IMR-90 (cell line): Measurements from ENCODE around the gene RNF180. TPM values are rescaled to one million over a fixed set of nuclear protein-coding genes. Genes with fewer than 3 reads are reported as not detected.

ENCODE experiments used
- ATAC-seq: fragments of 200-7000 bp; cut with Tn5 transposase; 2 replicates; pipeline ENCODE4 v1.9.1; 2020; ENCODE audit warnings: low read depth, mild to moderate bottlenecking, moderate library complexity
- BruUV-seq: library from RNA; stranded (reverse); fragments of 400-500 nt; replicated peaks from 2 replicates; lab custom pipeline; 2021; lab: Mats Ljungman, UMichigan
- CTCF ChIA-PET: fragments of 300-600 bp; formaldehyde crosslinking; extraction: SDS; loops from one replicate; lab custom pipeline; 2021; ENCODE audit warnings: antibody characterized with exemption; lab: Yijun Ruan, JAX
- POLR2A ChIA-PET: fragments of 300-600 bp; sonication (Branson Sonifier 250); formaldehyde crosslinking; loops from one replicate; lab custom pipeline; 2022; ENCODE audit warnings: antibody characterized with exemption; ENCODE audit not compliant: unreplicated experiment; lab: Charles Lee
- DNase-seq: peaks from one replicate; pipeline ENCODE4 v3.0.0; 2013
- H2AFZ ChIP-seq: replicated peaks from 2 replicates; pipeline ENCODE3; 2013; ENCODE audit warnings: low read length, mild to moderate bottlenecking; ENCODE audit not compliant: poor library complexity
- H2AK5ac ChIP-seq: 2 replicates; pipeline ENCODE4 v1.6.1; 2013; ENCODE audit warnings: low read depth, low read length, inconsistent platforms
- H2AK9ac ChIP-seq: replicated peaks from 2 replicates; pipeline ENCODE3; 2013; ENCODE audit warnings: mild to moderate bottlenecking, low read depth, low read length, moderate library complexity; ENCODE audit not compliant: poor library complexity
- H2BK120ac ChIP-seq: 2 replicates; pipeline ENCODE4 v1.6.1; 2013; ENCODE audit warnings: low read depth, low read length, inconsistent platforms
- H2BK15ac ChIP-seq: 3 replicates; pipeline ENCODE4 v1.6.1; 2013; ENCODE audit warnings: low read depth, low read length, inconsistent platforms
- H2BK20ac ChIP-seq: 2 replicates; pipeline ENCODE4 v1.6.1; 2013; ENCODE audit warnings: low read depth, mild to moderate bottlenecking, inconsistent platforms, low read length, moderate library complexity
- H2BK5ac ChIP-seq: 2 replicates; pipeline ENCODE4 v1.6.1; 2013; ENCODE audit warnings: mild to moderate bottlenecking, low read depth, low read length, inconsistent platforms; ENCODE audit not compliant: poor library complexity, severe bottlenecking
- H3K14ac ChIP-seq: replicated peaks from 2 replicates; pipeline ENCODE4 v1.6.1; 2013; ENCODE audit warnings: low read depth, low read length, inconsistent platforms
- H3K18ac ChIP-seq: 2 replicates; pipeline ENCODE4 v1.6.1; 2013; ENCODE audit warnings: low read depth, low read length, control low read depth
- H3K23ac ChIP-seq: 2 replicates; pipeline ENCODE4 v1.6.1; 2013; ENCODE audit warnings: low read depth, low read length, inconsistent platforms
- H3K27ac ChIP-seq: 2 replicates; pipeline ENCODE4 v1.5.1; 2013; ENCODE audit warnings: mild to moderate bottlenecking, control low read depth, low read length; ENCODE audit not compliant: insufficient read depth
- H3K27me3 ChIP-seq: 2 replicates; pipeline ENCODE4 v1.6.1; 2013; ENCODE audit warnings: low read length; ENCODE audit not compliant: control insufficient read depth, insufficient read depth
- H3K36me3 ChIP-seq: 2 replicates; pipeline ENCODE4 v1.6.1; 2013; ENCODE audit warnings: low read length, mixed read lengths; ENCODE audit not compliant: control insufficient read depth, insufficient read depth
- H3K4ac ChIP-seq: 2 replicates; pipeline ENCODE4 v1.6.1; 2013; ENCODE audit warnings: low read depth, low read length, inconsistent platforms
- H3K4me1 ChIP-seq: 2 replicates; pipeline ENCODE4 v1.6.1; 2013; ENCODE audit warnings: low read length, mixed read lengths; ENCODE audit not compliant: control insufficient read depth, insufficient read depth
- H3K4me2 ChIP-seq: 2 replicates; pipeline ENCODE4 v1.6.1; 2013; ENCODE audit warnings: low read depth, mild to moderate bottlenecking, control low read depth, low read length, moderate library complexity
- H3K4me3 ChIP-seq: 2 replicates; pipeline ENCODE4 v1.5.1; 2013; ENCODE audit warnings: low read depth, mild to moderate bottlenecking, control low read depth, low read length, moderate library complexity; ENCODE audit not compliant: insufficient read depth
- H3K56ac ChIP-seq: 2 replicates; pipeline ENCODE4 v1.6.1; 2013; ENCODE audit warnings: low read length, inconsistent platforms; ENCODE audit not compliant: insufficient read depth; ENCODE audit errors: extremely low read depth
- H3K79me1 ChIP-seq, 2 experiments: 2 replicates each; pipeline ENCODE4 v1.6.1; 2013; ENCODE audit warnings: low read length in 2 of 2, inconsistent platforms in 1 of 2, low read depth in 1 of 2
- H3K9ac ChIP-seq: 2 replicates; pipeline ENCODE4 v1.6.1; 2013; ENCODE audit warnings: low read depth, low read length, control low read depth
- H3K9me1 ChIP-seq: 2 replicates; pipeline ENCODE4 v1.6.1; 2013; ENCODE audit warnings: low read length, inconsistent platforms; ENCODE audit not compliant: insufficient read depth
- H3K9me3 ChIP-seq: 2 replicates; pipeline ENCODE4 v1.6.1; 2013; ENCODE audit warnings: low read length; ENCODE audit not compliant: control insufficient read depth, insufficient read depth
- H4K20me1 ChIP-seq: 2 replicates; pipeline ENCODE4 v1.6.1; 2013; ENCODE audit warnings: low read length, inconsistent platforms; ENCODE audit not compliant: insufficient read depth
- H4K5ac ChIP-seq: 2 replicates; pipeline ENCODE4 v1.6.1; 2013; ENCODE audit warnings: mild to moderate bottlenecking, low read depth, low read length, control low read depth
- H4K8ac ChIP-seq, 2 experiments: 2 replicates each; pipeline ENCODE4 v1.6.1; 2013; ENCODE audit warnings: low read depth in 2 of 2, low read length in 2 of 2, control low read depth in 1 of 2, inconsistent platforms in 1 of 2
- H4K91ac ChIP-seq: 2 replicates; pipeline ENCODE4 v1.6.1; 2013; ENCODE audit warnings: low read depth, low read length, inconsistent platforms; ENCODE audit not compliant: insufficient read depth
- BHLHE40 ChIP-seq: fragments of 150-350 bp; IDR thresholded peaks from 2 replicates; pipeline ENCODE4 v1.6.1; 2016; ENCODE audit warnings: mild to moderate bottlenecking, low read depth, low read length
- CEBPB ChIP-seq: IDR thresholded peaks from 2 replicates; pipeline ENCODE4 v1.6.1; 2012; ENCODE audit warnings: low read depth, low read length, improper control_type of control experiment
- FOS ChIP-seq: fragments of 150-350 bp; IDR thresholded peaks from 2 replicates; pipeline ENCODE4 v1.6.1; 2016; ENCODE audit warnings: low read depth, low read length
- MAFK ChIP-seq: IDR thresholded peaks from 2 replicates; pipeline ENCODE4 v1.6.1; 2012; ENCODE audit warnings: low read depth, low read length, improper control_type of control experiment
- RCOR1 ChIP-seq: IDR thresholded peaks from 2 replicates; pipeline ENCODE4 v1.6.1; 2012; ENCODE audit warnings: mild to moderate bottlenecking, low read length, improper control_type of control experiment; ENCODE audit not compliant: insufficient replicate concordance
- RFX5 ChIP-seq: IDR thresholded peaks from 2 replicates; pipeline ENCODE4 v1.8.0; 2012; ENCODE audit warnings: low read depth, mild to moderate bottlenecking, low read length, moderate library complexity
- WGBS, 2 experiments: methylation state at CpG; one replicate each; pipeline versions ENCODE4 v1.1.5 to v1.1.7; 2013; ENCODE audit warnings: missing lambda C conversion rate in 2 of 2; ENCODE audit not compliant: insufficient read length in 1 of 2; ENCODE audit errors: extremely low coverage in 2 of 2; 5-methylcytosine and 5-hydroxymethylcytosine counted together
- dilution Hi-C: fragments of 300-500 bp; cut with HindIII; formaldehyde crosslinking; loops from one replicate; pipeline ENCODE4 v1.14.3; 2018; ENCODE audit warnings: low sequenced_read_pairs; ENCODE audit not compliant: unreplicated experiment
- in situ Hi-C: fragments of 300-500 bp; cut with MboI; formaldehyde crosslinking; loops from 3 replicates; pipeline ENCODE4 v1.14.3; 2019; ENCODE audit warnings: low sequenced_read_pairs, inconsistent platforms, mixed read lengths
- intact Hi-C: fragments of 100-400 bp; cut with micrococcal nuclease; formaldehyde crosslinking; loops from 2 replicates; pipeline ENCODE4 v1.10.0; 2022
- polyA plus RNA-seq, 3 experiments: library from polyadenylated mRNA; depleted of rRNA; stranded (reverse); fragments of >200 nt; gene quantifications; 2 replicates each; pipeline ENCODE4 v1.2.3, GENCODE V29; 2012; ENCODE audit warnings: low replicate concordance in 1 of 3
- total RNA-seq: library from RNA; depleted of rRNA; stranded (reverse); fragments of >200 nt; gene quantifications from 2 replicates; pipeline ENCODE4 v1.2.3, GENCODE V29; 2012
- TF ChIP-seq, protein P1 (sequence below): conservative IDR thresholded peaks from 2 replicates; pipeline ENCODE4 v1.5.1; 2012; ENCODE audit warnings: mild to moderate bottlenecking, low read depth, low read length, improper control_type of control experiment

RNF180 gene
- total and polyA plus RNA-seq, 2 of the 4 experiments (the other 2 are of a cell fraction) = 0.02 to 0.36 TPM

DNA sequence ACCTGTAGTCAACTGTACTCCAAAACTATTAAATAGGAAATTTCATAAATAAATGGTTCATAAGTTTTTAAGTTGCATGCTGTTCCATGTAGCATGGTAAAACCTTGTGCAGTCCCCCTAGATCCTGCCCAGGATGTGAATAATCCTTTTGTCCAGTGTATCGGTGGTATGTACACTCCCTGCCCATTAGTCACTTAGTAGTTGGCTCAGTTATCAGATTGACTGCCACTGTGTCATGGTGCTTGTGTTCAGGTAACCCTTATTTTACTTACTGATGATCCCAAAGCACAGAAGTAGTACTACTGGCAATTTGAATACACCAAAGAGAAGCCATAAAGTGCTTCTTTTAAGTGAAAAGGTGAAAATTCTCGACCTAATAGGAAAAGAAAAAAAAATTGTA is 134.2 kb downstream of the RNF180 start:
- no peak overlapping the region for H2AFZ ChIP-seq
- no peak overlapping the region for H2AK5ac ChIP-seq
- no peak overlapping the region for H3K27ac ChIP-seq
- dilution Hi-C loops = no loop called here
- no peak for ATAC-seq
- no peak overlapping the region for H3K23ac ChIP-seq
- ChIA-PET POLR2A (no interaction called here), CTCF (no interaction called here)
- no peak overlapping the region for H3K4me3 ChIP-seq
- no peak overlapping the region for H2BK15ac ChIP-seq
- H2AK9ac ChIP-seq = no peak overlapping the region
- no peaks in the 10 kb centered on the region for H3K27me3 ChIP-seq
- H2BK20ac ChIP-seq = no peak overlapping the region
- H2BK120ac ChIP-seq = no peak overlapping the region
- H4K20me1 ChIP-seq = no peaks in the 10 kb centered on the region
- H4K8ac ChIP-seq = no peak overlapping the region
- no peak overlapping the region for H2BK5ac ChIP-seq
- H3K4me2 ChIP-seq = no peak overlapping the region
- in situ Hi-C loops = no loop called here
- H3K4ac ChIP-seq = no peak overlapping the region
- no peaks in the 10 kb centered on the region for H3K36me3 ChIP-seq
- DNase-seq = no peak
- no peak overlapping the region for H4K91ac ChIP-seq
- no peaks in the 10 kb centered on the region for H3K9me3 ChIP-seq
- H3K9me1 ChIP-seq = no peaks in the 10 kb centered on the region
- H3K4me1 ChIP-seq = no peaks in the 10 kb centered on the region
- H3K56ac ChIP-seq = no peak overlapping the region
- WGBS, 2 experiments = no CpG with 5 or more reads among the region's 2 CpGs
- H3K9ac ChIP-seq = no peak overlapping the region
- no peak overlapping the region for H4K5ac ChIP-seq
- H3K14ac ChIP-seq = no peak overlapping the region
- no peak for TF ChIP-seq CEBPB
- no peak for TF ChIP-seq MAFK
- TF ChIP-seq BHLHE40 = no peak
- TF ChIP-seq FOS = no peak
- TF ChIP-seq RFX5 = no peak
- no peak for TF ChIP-seq RCOR1
- TF ChIP-seq, protein P1, sequence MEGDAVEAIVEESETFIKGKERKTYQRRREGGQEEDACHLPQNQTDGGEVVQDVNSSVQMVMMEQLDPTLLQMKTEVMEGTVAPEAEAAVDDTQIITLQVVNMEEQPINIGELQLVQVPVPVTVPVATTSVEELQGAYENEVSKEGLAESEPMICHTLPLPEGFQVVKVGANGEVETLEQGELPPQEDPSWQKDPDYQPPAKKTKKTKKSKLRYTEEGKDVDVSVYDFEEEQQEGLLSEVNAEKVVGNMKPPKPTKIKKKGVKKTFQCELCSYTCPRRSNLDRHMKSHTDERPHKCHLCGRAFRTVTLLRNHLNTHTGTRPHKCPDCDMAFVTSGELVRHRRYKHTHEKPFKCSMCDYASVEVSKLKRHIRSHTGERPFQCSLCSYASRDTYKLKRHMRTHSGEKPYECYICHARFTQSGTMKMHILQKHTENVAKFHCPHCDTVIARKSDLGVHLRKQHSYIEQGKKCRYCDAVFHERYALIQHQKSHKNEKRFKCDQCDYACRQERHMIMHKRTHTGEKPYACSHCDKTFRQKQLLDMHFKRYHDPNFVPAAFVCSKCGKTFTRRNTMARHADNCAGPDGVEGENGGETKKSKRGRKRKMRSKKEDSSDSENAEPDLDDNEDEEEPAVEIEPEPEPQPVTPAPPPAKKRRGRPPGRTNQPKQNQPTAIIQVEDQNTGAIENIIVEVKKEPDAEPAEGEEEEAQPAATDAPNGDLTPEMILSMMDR = no peak
- no peaks in the 10 kb centered on the region for H3K79me1 ChIP-seq
- intact Hi-C loops = no loop called here
- BruUV-seq = no TSS peak
- H3K18ac ChIP-seq = no peak overlapping the region
